HFF-Myc (cell line): Measurements from ENCODE around the gene ARRDC5.

Experiments used
- DNase-seq: peaks from one replicate; pipeline ENCODE4 v3.0.0-alpha.2; 2011; ENCODE audit warnings: low read depth; ENCODE audit errors: extremely low read depth
- H3K4me3 ChIP-seq: replicated peaks from 2 replicates; pipeline ENCODE4 v1.5.1; 2011; ENCODE audit warnings: low read depth, mild to moderate bottlenecking, control low read depth, low read length
- TF ChIP-seq, protein P1 (sequence below): IDR thresholded peaks from 2 replicates; pipeline ENCODE4 v1.5.1; 2012; ENCODE audit warnings: mild to moderate bottlenecking, low read depth, low read length, control low read depth; ENCODE audit errors: missing control alignments

Gene ARRDC5

DNA sequence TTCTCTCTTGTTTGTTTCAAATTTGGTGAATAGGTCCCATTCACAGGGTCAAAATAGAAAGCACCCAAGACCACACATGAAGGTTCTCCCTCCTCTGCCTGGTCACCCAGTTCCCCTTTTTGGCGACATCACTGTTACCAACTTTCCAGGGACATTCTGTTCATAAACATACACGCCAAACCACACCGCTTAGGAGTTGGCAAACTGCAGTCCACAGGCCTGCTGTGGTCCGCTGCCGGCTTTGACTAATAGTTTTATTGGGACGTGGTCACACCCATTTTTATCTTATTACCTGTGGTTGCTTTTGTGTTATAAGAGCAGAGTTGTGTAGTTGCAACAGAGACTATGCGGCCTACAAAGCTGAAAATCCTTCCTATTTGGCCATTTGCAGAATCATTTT lies 30.8 kb upstream of the ARRDC5 start:
- no peak for DNase-seq
- H3K4me3 ChIP-seq: no peak overlapping the region
- TF ChIP-seq, protein P1, sequence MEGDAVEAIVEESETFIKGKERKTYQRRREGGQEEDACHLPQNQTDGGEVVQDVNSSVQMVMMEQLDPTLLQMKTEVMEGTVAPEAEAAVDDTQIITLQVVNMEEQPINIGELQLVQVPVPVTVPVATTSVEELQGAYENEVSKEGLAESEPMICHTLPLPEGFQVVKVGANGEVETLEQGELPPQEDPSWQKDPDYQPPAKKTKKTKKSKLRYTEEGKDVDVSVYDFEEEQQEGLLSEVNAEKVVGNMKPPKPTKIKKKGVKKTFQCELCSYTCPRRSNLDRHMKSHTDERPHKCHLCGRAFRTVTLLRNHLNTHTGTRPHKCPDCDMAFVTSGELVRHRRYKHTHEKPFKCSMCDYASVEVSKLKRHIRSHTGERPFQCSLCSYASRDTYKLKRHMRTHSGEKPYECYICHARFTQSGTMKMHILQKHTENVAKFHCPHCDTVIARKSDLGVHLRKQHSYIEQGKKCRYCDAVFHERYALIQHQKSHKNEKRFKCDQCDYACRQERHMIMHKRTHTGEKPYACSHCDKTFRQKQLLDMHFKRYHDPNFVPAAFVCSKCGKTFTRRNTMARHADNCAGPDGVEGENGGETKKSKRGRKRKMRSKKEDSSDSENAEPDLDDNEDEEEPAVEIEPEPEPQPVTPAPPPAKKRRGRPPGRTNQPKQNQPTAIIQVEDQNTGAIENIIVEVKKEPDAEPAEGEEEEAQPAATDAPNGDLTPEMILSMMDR: no peak

DNA sequence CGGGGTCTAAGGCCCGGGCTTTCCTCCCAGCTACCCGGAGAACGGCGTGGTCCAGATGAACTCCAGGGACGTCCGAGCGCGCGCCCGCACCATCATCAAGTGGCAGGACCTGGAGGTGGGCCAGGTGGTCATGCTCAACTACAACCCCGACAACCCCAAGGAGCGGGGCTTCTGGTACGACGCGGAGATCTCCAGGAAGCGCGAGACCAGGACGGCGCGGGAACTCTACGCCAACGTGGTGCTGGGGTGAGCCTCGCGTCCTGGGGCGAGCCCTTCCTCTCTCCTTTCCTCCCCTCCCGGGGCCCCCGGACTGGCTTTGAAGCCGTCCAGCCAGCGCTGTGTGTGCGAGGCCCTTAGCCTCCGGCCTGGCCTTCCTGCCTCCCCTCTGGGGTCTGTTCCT lies 30.0 kb upstream of the ARRDC5 start:
- no peak overlapping the region for H3K4me3 ChIP-seq
- TF ChIP-seq, protein P1: no peak
- DNase-seq: no peak

DNA sequence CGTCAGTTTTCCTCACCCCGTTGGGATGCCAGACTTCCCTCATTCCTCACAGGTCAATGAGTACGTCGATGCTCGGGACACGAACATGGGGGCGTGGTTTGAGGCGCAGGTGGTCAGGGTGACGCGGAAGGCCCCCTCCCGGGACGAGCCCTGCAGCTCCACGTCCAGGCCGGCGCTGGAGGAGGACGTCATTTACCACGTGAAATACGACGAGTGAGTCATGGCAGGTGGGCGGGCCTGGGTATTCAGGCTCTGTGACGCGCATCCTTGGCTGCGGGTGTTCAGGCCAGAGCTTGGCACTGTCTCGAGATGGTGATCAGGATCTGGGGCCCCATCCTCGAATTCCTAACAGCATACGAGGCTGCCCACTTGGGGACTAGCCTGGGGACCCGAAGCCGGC lies 28.0 kb upstream of the ARRDC5 start:
- DNase-seq: no peak
- TF ChIP-seq, protein P1: no peak

DNA sequence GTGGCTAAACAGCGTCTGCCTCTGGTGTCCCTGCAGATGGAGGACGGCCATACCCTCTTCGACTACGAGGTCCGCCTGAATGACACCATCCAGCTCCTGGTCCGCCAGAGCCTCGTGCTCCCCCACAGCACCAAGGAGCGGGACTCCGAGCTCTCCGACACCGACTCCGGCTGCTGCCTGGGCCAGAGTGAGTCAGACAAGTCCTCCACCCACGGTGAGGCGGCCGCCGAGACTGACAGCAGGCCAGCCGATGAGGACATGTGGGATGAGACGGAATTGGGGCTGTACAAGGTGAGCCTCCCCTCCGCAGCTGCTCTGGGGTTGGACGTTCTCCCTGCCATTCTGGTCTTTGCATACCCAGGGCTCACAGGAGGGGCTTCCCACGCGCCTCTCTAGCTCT lies 26.5 kb upstream of the ARRDC5 start:
- TF ChIP-seq, protein P1: no peak
- DNase-seq: no peak

More for the DNA sequence above, 28.0 kb upstream of the ARRDC5 start:
- H3K4me3 ChIP-seq: no peak overlapping the region

DNA sequence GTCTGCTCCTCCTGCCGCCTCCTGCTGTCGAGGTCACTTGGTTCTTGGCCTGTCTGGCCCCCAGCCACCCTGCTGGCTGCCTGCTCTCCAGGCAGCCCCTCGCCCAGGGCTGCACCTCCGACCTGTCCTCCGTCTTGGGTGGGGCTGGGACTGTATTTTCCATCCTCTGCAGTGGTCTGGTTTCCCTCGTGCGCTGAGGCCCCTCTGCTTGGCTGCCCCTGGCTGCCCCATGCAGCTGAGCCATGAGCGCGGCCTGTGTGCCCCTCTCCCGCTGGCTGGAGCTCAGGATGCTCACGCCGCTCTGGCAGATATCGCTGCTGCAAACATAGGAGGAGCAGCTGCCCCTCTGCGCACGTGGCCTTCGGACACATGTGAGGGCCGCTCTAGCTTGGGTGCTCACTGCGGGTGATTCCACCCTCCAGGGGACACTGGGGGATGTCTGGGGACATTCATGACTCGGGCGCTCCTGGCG lies 20.6 kb upstream of the ARRDC5 start:
- DNase-seq: no peak
- TF ChIP-seq, protein P1: no peak
- no peak overlapping the region for H3K4me3 ChIP-seq

More for the DNA sequence above, 26.5 kb upstream of the ARRDC5 start:
- no peak overlapping the region for H3K4me3 ChIP-seq

DNA sequence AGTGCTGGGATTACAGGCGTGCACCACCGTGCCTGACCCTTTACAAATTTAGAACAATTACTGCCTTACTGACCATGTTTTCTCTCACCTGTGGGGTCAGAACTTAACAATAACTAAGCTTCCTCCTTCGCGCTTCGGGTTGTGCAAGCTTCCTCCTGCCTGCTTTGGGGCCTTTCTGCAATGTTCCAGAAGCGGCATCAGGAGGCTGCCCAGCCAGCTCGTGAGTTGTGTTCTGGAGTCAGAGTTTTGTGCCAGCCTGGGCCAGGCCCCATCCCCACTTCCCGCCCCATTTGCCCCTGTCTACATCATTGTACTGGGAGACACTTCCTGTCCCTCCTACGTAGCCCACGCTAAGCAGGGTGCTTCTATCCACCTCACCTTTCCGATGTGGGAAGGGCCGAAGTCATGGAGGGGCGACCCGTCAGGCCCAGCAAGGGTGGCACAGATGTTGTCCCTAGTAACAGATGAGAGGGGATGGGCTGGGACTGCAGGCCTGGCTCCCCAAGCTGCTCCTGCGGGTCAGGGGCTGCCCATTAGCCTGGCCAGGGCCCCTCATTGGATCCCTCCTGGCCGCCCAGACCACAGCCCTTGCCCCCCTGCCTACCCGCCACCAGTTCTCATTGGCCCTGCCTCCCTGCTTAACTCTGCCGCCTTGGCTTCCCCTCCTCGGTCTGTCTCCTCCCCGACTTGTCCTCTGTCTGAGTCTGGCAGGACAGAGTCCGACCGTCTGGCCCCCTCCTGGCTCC lies 20.0 kb upstream of the ARRDC5 start:
- no peak overlapping the region for H3K4me3 ChIP-seq
- DNase-seq: no peak
- TF ChIP-seq, protein P1: no peak
